SK-N-SH (cell line): ENCODE measurements around the gene SMNDC1. TPM values are rescaled to one million over a fixed set of nuclear protein-coding genes. Genes with fewer than 3 reads are reported as not detected.

Experiments
- CTCF ChIA-PET: fragments of 300-600, 350-600 bp; formaldehyde crosslinking; extraction: SDS; loops from one replicate; lab custom pipeline; 2021; lab: Yijun Ruan, JAX
- POLR2A ChIA-PET: fragments of 350-600 bp; sonication (Branson Sonifier 250); formaldehyde crosslinking; extraction: SDS; loops from one replicate; lab custom pipeline; 2020; ENCODE audit warnings: antibody characterized with exemption, inconsistent platforms; lab: Yijun Ruan, JAX
- DNase-seq: peaks from one replicate; pipeline ENCODE4 v3.0.0; 2012
- H2AFZ ChIP-seq: fragments of 200-600 bp; sonication (generic); 2 replicates; pipeline ENCODE4 v1.8.1; 2016; ENCODE audit warnings: antibody characterized with exemption, mild to moderate bottlenecking, low read depth
- H3F3A ChIP-seq: fragments of 200-600 bp; sonication (generic); replicated peaks from 2 replicates; pipeline ENCODE3; 2016; ENCODE audit warnings: antibody characterized with exemption, mild to moderate bottlenecking; ENCODE audit not compliant: insufficient read depth
- H3K27ac ChIP-seq, 2 experiments: fragments of 200-500 bp in 1 of 2; fragments of 200-600 bp in 1 of 2; sonication (Bioruptor generic) in 1 of 2; sonication (generic), shearing (Covaris generic) in 1 of 2; 2 replicates each; pipeline versions ENCODE4 v1.5.1 to v1.6.1; 2014 to 2016; ENCODE audit warnings: low read depth in 2 of 2, inconsistent platforms in 1 of 2, low read length in 1 of 2, mild to moderate bottlenecking in 1 of 2, mixed read lengths in 1 of 2
- H3K27me3 ChIP-seq: fragments of 200-600 bp; sonication (generic), shearing (Covaris generic); 2 replicates; pipeline ENCODE4 v1.6.1; 2016; ENCODE audit warnings: mixed run types; ENCODE audit not compliant: insufficient read depth
- H3K36me3 ChIP-seq, 2 experiments: fragments of 200-500 bp in 1 of 2; fragments of 200-600 bp in 1 of 2; sonication (Bioruptor generic) in 1 of 2; sonication (generic) in 1 of 2; replicated peaks in 1 of 2; 2 replicates each; pipeline versions ENCODE3 to v1.5.1; 2014 to 2016; ENCODE audit warnings: low read length in 1 of 2, mild to moderate bottlenecking in 1 of 2; ENCODE audit not compliant: insufficient read depth in 2 of 2, control insufficient read depth in 1 of 2
- H3K4me1 ChIP-seq, 2 experiments: fragments of 200-500 bp in 1 of 2; fragments of 200-600 bp in 1 of 2; sonication (Bioruptor generic) in 1 of 2; sonication (generic), shearing (Covaris generic) in 1 of 2; 2 replicates each; pipeline versions ENCODE4 v1.5.1 to v1.6.1; 2014 to 2016; ENCODE audit warnings: low read depth in 1 of 2, low read length in 1 of 2, mixed run types in 1 of 2; ENCODE audit not compliant: insufficient read depth in 2 of 2, control insufficient read depth in 1 of 2
- H3K4me2 ChIP-seq: fragments of 200-600 bp; sonication (generic), shearing (Covaris generic); 2 replicates; pipeline ENCODE4 v1.6.1; 2017; ENCODE audit warnings: mixed run types
- H3K4me3 ChIP-seq, 2 experiments: fragments of 200-500 bp in 1 of 2; fragments of 200-600 bp in 1 of 2; sonication (Bioruptor generic) in 1 of 2; sonication (generic), shearing (Covaris generic) in 1 of 2; 2 replicates each; pipeline versions ENCODE4 v1.5.1 to v1.8.1; 2014 to 2016; ENCODE audit warnings: low read depth in 2 of 2, inconsistent platforms in 1 of 2, low read length in 1 of 2, mild to moderate bottlenecking in 1 of 2, mixed read lengths in 1 of 2, moderate library complexity in 1 of 2
- H3K79me2 ChIP-seq: fragments of 200-600 bp; sonication (generic); 2 replicates; pipeline ENCODE4 v1.8.1; 2017; ENCODE audit warnings: mild to moderate bottlenecking; ENCODE audit not compliant: insufficient read depth
- H3K9ac ChIP-seq: fragments of 200-600 bp; sonication (generic); 2 replicates; pipeline ENCODE4 v1.6.1; 2017; ENCODE audit warnings: mixed run types
- H3K9me2 ChIP-seq: fragments of 200-600 bp; sonication (generic); 2 replicates; pipeline ENCODE4 v1.6.1; 2017; ENCODE audit warnings: mixed run types
- H3K9me3 ChIP-seq: fragments of 200-600 bp; sonication (generic); 2 replicates; pipeline ENCODE4 v1.6.1; 2017; ENCODE audit warnings: mixed run types, mild to moderate bottlenecking, moderate library complexity
- H4K20me1 ChIP-seq: fragments of 200-600 bp; sonication (generic); 2 replicates; pipeline ENCODE4 v1.6.1; 2017; ENCODE audit warnings: mild to moderate bottlenecking, mixed run types; ENCODE audit not compliant: insufficient read depth
- EP300 ChIP-seq, 2 experiments: IDR thresholded peaks; 2 replicates each; pipeline versions ENCODE4 v1.4.0 to v1.6.1; 2012; ENCODE audit warnings: borderline replicate concordance in 1 of 2, low read depth in 1 of 2, low read length in 1 of 2
- EZH2phosphoT487 ChIP-seq: fragments of 200-600 bp; sonication (generic); IDR thresholded peaks from 2 replicates; pipeline ENCODE4 v1.6.1; 2017; ENCODE audit warnings: low read depth, mixed run types, mild to moderate bottlenecking, antibody characterized with exemption, moderate library complexity, borderline replicate concordance
- FOSL2 ChIP-seq: IDR thresholded peaks from 2 replicates; pipeline ENCODE4 v1.4.0; 2012; ENCODE audit warnings: low read depth, mild to moderate bottlenecking, moderate library complexity, borderline replicate concordance
- FOXJ3 ChIP-seq: sonication (generic); formaldehyde crosslinking; IDR thresholded peaks from 2 replicates; pipeline ENCODE4 v1.5.1; 2020; ENCODE audit warnings: mild to moderate bottlenecking, missing genetic modification reagents
- GATA2 ChIP-seq: sonication (generic); formaldehyde crosslinking; IDR thresholded peaks from 2 replicates; pipeline ENCODE4 v1.5.0; 2020; ENCODE audit warnings: mild to moderate bottlenecking, missing genetic modification reagents
- NFIC ChIP-seq: IDR thresholded peaks from 2 replicates; pipeline ENCODE4 v1.4.0; 2012; ENCODE audit warnings: borderline replicate concordance
- PBX3 ChIP-seq: IDR thresholded peaks from 2 replicates; pipeline ENCODE4; 2012
- POLR2AphosphoS5 ChIP-seq: IDR thresholded peaks from 2 replicates; pipeline ENCODE4 v1.6.1; 2012; ENCODE audit warnings: low read depth, low read length
- REST ChIP-seq: IDR thresholded peaks from 2 replicates; pipeline ENCODE4 v1.6.1; 2012; ENCODE audit warnings: mild to moderate bottlenecking, low read depth, low read length, moderate library complexity
- RFX5 ChIP-seq: IDR thresholded peaks from 2 replicates; pipeline ENCODE4 v1.6.1; 2012; ENCODE audit warnings: mild to moderate bottlenecking, improper control_type of control experiment, low read length
- SMC3 ChIP-seq: IDR thresholded peaks from 2 replicates; pipeline ENCODE4 v1.6.1; 2012; ENCODE audit warnings: low read depth, low read length, improper control_type of control experiment
- TCF12 ChIP-seq: IDR thresholded peaks from 2 replicates; pipeline ENCODE4 v1.4.0; 2012
- USF2 ChIP-seq: fragments of 150-350 bp; IDR thresholded peaks from 2 replicates; pipeline ENCODE4 v1.6.1; 2017; ENCODE audit warnings: antibody characterized with exemption, low read length, low read depth, borderline replicate concordance
- YY1 ChIP-seq: IDR thresholded peaks from 2 replicates; pipeline ENCODE4 v1.4.0; 2012; ENCODE audit warnings: low read depth, mild to moderate bottlenecking
- WGBS: methylation state at CpG from one replicate; pipeline ENCODE4 v1.1.6; 2017; ENCODE audit warnings: low lambda C conversion rate; 5-methylcytosine and 5-hydroxymethylcytosine counted together
- polyA plus RNA-seq, 3 experiments: library from polyadenylated mRNA; depleted of rRNA; stranded (reverse); fragments of >200 nt; gene quantifications; 2 replicates each; pipeline ENCODE4 v1.2.3, GENCODE V29; 2012

SMNDC1 gene
- polyA plus RNA-seq, 1 of the 3 experiments (the other 2 are of a cell fraction): 13.3 TPM

GRCh38 chr10:110349386-110349785 lies 44.7 kb upstream of the SMNDC1 start:
- CTCF ChIA-PET: interaction anchor here (0.6 to 1.2 kb wide), 2 partner anchors 149 to 203 kb away, joined by 3 read pairs; no protein-coding TSS in a partner anchor
- H4K20me1 ChIP-seq: no peaks in the 10 kb centered on the region
- 80% methylated on average over 5 of the region's 5 CpGs for WGBS

More at GRCh38 chr10:110349386-110349785, 44.7 kb upstream of the SMNDC1 start:
- Histone ChIP-seq H3K36me3 (no peaks in the 10 kb centered on the region), H3K79me2 (no peaks in the 10 kb centered on the region), H3F3A (peaks cover 4% of the 10 kb centered on the region), H3K27me3 (no peaks in the 10 kb centered on the region), H3K4me2 (no peak overlapping the region), H3K4me1 (peaks cover 4 to 9% of the 10 kb centered on the region in 2 experiments; a peak in 2 of 4 replicates), H3K9ac (no peak overlapping the region), H3K27ac (no peak overlapping the region), H3K9me2 (no peaks in the 10 kb centered on the region), H2AFZ (no peak overlapping the region), H3K9me3 (no peaks in the 10 kb centered on the region; the same call in 1 of the 2 replicates), H3K4me3 (no peak overlapping the region)
- TF ChIP-seq POLR2AphosphoS5 (no peak), RFX5 (no peak), SMC3 (no peak), USF2 (no peak), FOSL2 (no peak), YY1 (no peak), EP300 (IDR thresholded peaks at IDR 0.05; ENCODE audit: borderline replicate concordance in 1 of 2, low read depth in 1 of 2, low read length in 1 of 2) (no peak), GATA2 (CRISPR knock-in tag) (no peak), NFIC (no peak), FOXJ3 (no peak), EZH2phosphoT487 (no peak), PBX3 (no peak), TCF12 (no peak), REST (no peak)
- no peak for DNase-seq
- POLR2A ChIA-PET: no interaction called here
